HepG2 (cell line): ENCODE data around the gene PLEKHG4B. TPM values are rescaled to one million over a fixed set of nuclear protein-coding genes. Genes with fewer than 3 reads are reported as not detected.

Experiments
- ATAC-seq: fragments of 200-7000 bp; cut with Tn5 transposase; 3 replicates; pipeline ENCODE4 v1.9.1; 2020; ENCODE audit warnings: mild to moderate bottlenecking, moderate library complexity
- BruUV-seq: library from RNA; stranded (reverse); fragments of 400-500 nt; replicated peaks from 2 replicates; lab custom pipeline; 2021; lab: Mats Ljungman, UMichigan
- CTCF ChIA-PET: fragments of 300-600 bp; formaldehyde crosslinking; extraction: SDS; loops from one replicate; lab custom pipeline; 2021; ENCODE audit warnings: low total read pairs, inconsistent platforms, low intra/inter-chr PET ratio; lab: Yijun Ruan, JAX
- POLR2A ChIA-PET: fragments of 350-600 bp; sonication (Branson Sonifier 250); formaldehyde crosslinking; loops from one replicate; lab custom pipeline; 2020; ENCODE audit warnings: antibody characterized with exemption, inconsistent platforms; lab: Yijun Ruan, JAX
- DNase-seq: peaks from one replicate; pipeline ENCODE4 v3.0.0-alpha.2; 2015; ENCODE audit warnings: low spot score
- FAIRE-seq: peaks from 3 replicates; lab custom pipeline; 2011; peaks lifted over from hg19 to GRCh38; lab: Jason Lieb, UNC
- H2AFZ ChIP-seq: one replicate; pipeline ENCODE4 v1.6.1; 2011; ENCODE audit warnings: low read length, inconsistent platforms
- H3K27ac ChIP-seq: fragments of 300-600 bp; 3 replicates; pipeline ENCODE4 v1.8.0; 2011; ENCODE audit warnings: mixed run types, mild to moderate bottlenecking, mixed read lengths, low read length, inconsistent platforms; ENCODE audit not compliant: insufficient read depth; ENCODE audit errors: extremely low read length
- H3K27me3 ChIP-seq, 2 experiments: fragments of 200-600 bp in 1 of 2; 2 replicates in 1 of 2; 3 replicates in 1 of 2; pipeline versions ENCODE4 v1.6.0 to v1.8.0; 2011; ENCODE audit warnings: low read length in 2 of 2, mild to moderate bottlenecking in 2 of 2, moderate library complexity in 2 of 2, inconsistent platforms in 1 of 2; ENCODE audit not compliant: insufficient read depth in 2 of 2, control insufficient read depth in 1 of 2
- H3K36me3 ChIP-seq, 2 experiments: fragments of 200-600 bp in 1 of 2; replicated peaks in 1 of 2; 2 replicates in 1 of 2; 3 replicates in 1 of 2; pipeline versions ENCODE4 v1.5.1 to v1.8.0; 2011; ENCODE audit warnings: low read length in 2 of 2, inconsistent platforms in 1 of 2; ENCODE audit not compliant: insufficient read depth in 2 of 2, control insufficient read depth in 1 of 2
- H3K4me1 ChIP-seq: 2 replicates; pipeline ENCODE4 v1.5.1; 2012; ENCODE audit warnings: low read length, inconsistent platforms; ENCODE audit not compliant: insufficient read depth
- H3K4me2 ChIP-seq: 2 replicates; pipeline ENCODE4 v1.6.0; 2011; ENCODE audit warnings: low read depth, low read length, inconsistent platforms
- H3K4me3 ChIP-seq, 3 experiments: fragments of 200-600 bp in 1 of 3; sonication (generic), shearing (Covaris generic) in 1 of 3; replicated peaks in 1 of 3; 2 replicates each; pipeline ENCODE4 v1.5.1; 2011 to 2016; ENCODE audit warnings: low read length in 3 of 3, inconsistent platforms in 2 of 3, low read depth in 2 of 3, mild to moderate bottlenecking in 2 of 3, control low read depth in 1 of 3, mixed read lengths in 1 of 3; ENCODE audit not compliant: insufficient read depth in 1 of 3
- H3K79me2 ChIP-seq: one replicate; pipeline ENCODE4 v1.6.1; 2011; ENCODE audit warnings: low read length, inconsistent platforms; ENCODE audit not compliant: insufficient read depth
- H3K9ac ChIP-seq: 2 replicates; pipeline ENCODE4 v1.6.0; 2011; ENCODE audit warnings: mild to moderate bottlenecking, low read depth, low read length, inconsistent platforms; ENCODE audit not compliant: insufficient read depth
- H3K9me3 ChIP-seq: 2 replicates; pipeline ENCODE4 v1.5.1; 2012; ENCODE audit warnings: mild to moderate bottlenecking, low read length
- H4K20me1 ChIP-seq: 2 replicates; pipeline ENCODE4 v1.6.0; 2011; ENCODE audit warnings: inconsistent platforms, mild to moderate bottlenecking, low read length, moderate library complexity; ENCODE audit not compliant: insufficient read depth
- CC2D1A ChIP-seq: sonication (generic); formaldehyde crosslinking; IDR thresholded peaks from 2 replicates; pipeline ENCODE4 v1.8.1; 2023; ENCODE audit warnings: mild to moderate bottlenecking, missing genetic modification reagents
- HOXA3 ChIP-seq: sonication (generic); formaldehyde crosslinking; IDR thresholded peaks from 2 replicates; pipeline ENCODE4 v1.5.0; 2020; ENCODE audit warnings: missing genetic modification reagents
- MAF1 ChIP-seq: sonication (generic); formaldehyde crosslinking; IDR thresholded peaks from 2 replicates; pipeline ENCODE4 v1.5.0; 2020; ENCODE audit warnings: missing genetic modification reagents, borderline replicate concordance
- MBNL3 ChIP-seq: fragments of 250-450 bp; sonication (Bioruptor Pico); conservative IDR thresholded peaks from 2 replicates; pipeline ENCODE4 v1.8.0; 2022; ENCODE audit warnings: mild to moderate bottlenecking, inconsistent platforms
- RNF2 ChIP-seq: fragments of 450-650 bp; conservative IDR thresholded peaks from 2 replicates; pipeline ENCODE4 v1.6.1; 2016; ENCODE audit warnings: low read depth
- SALL2 ChIP-seq: sonication (generic); formaldehyde crosslinking; IDR thresholded peaks from 2 replicates; pipeline ENCODE4 v1.8.1; 2023; ENCODE audit warnings: mild to moderate bottlenecking, missing genetic modification reagents, inconsistent platforms
- SP4 ChIP-seq: sonication (generic); formaldehyde crosslinking; IDR thresholded peaks from 2 replicates; pipeline ENCODE4 v1.8.1; 2023; ENCODE audit warnings: mild to moderate bottlenecking, missing genetic modification reagents
- ZMAT3 ChIP-seq: sonication (generic); formaldehyde crosslinking; conservative IDR thresholded peaks from 2 replicates; pipeline ENCODE4 v1.7.0; 2021; ENCODE audit warnings: missing genetic modification reagents
- ZNF468 ChIP-seq: sonication (generic); formaldehyde crosslinking; IDR thresholded peaks from 2 replicates; pipeline ENCODE4 v1.8.0; 2022; ENCODE audit warnings: mild to moderate bottlenecking, moderate library complexity, missing genetic modification reagents
- WGBS: methylation state at CpG from one replicate; pipeline ENCODE4 v1.1.6; 2017; ENCODE audit warnings: low lambda C conversion rate; 5-methylcytosine and 5-hydroxymethylcytosine counted together
- in situ Hi-C: cut with HindIII; loops from 2 replicates; pipeline ENCODE4 v1.10.0; 2017; ENCODE audit warnings: low pct_unique_long_range_greater_than_20kb; ENCODE audit not compliant: extremely low pct_ligation_motif_present
- intact Hi-C: fragments of 100-400 bp; cut with micrococcal nuclease; formaldehyde crosslinking; loops from one replicate; pipeline ENCODE4 v1.10.0; 2022; ENCODE audit not compliant: unreplicated experiment
- polyA plus RNA-seq, 8 experiments: library from polyadenylated mRNA; depleted of rRNA in 3 of 8; stranded (reverse) in 7 of 8; unstranded in 1 of 8; fragments of >200 nt; fragmentation: Illumina TruSeq in 4 of 8; extraction: Trizol in 4 of 8; gene quantifications; 2 replicates each; pipeline versions ENCODE4 v1.2.1 to v1.2.3, GENCODE V29; 2011 to 2016; ENCODE audit warnings: low read depth in 4 of 8, missing spikeins in 1 of 8, mixed read lengths in 1 of 8; ENCODE audit not compliant: insufficient read depth in 1 of 8
- total RNA-seq, 5 experiments: library from RNA; depleted of rRNA; stranded (reverse); fragments of >200 nt; fragmentation: Illumina TruSeq; extraction: Trizol; gene quantifications; 2 replicates each; pipeline ENCODE4 v1.2.3, GENCODE V29; 2016; ENCODE audit warnings: low read depth in 1 of 5
- TF ChIP-seq, protein P1 (sequence below): IDR thresholded peaks from 2 replicates; pipeline ENCODE4 v1.6.1; 2012; ENCODE audit warnings: inconsistent platforms
- TF ChIP-seq, protein P2 (sequence below): IDR thresholded peaks from 2 replicates; pipeline ENCODE4 v1.6.1; 2018; ENCODE audit warnings: missing genetic modification reagents, mild to moderate bottlenecking, missing compliant biosample characterization
- TF ChIP-seq, protein P3 (sequence below): sonication (generic); formaldehyde crosslinking; IDR thresholded peaks from 2 replicates; pipeline ENCODE4 v1.8.1; 2023; ENCODE audit warnings: missing genetic modification reagents, mild to moderate bottlenecking, borderline replicate concordance
- TF ChIP-seq, protein P4 (sequence below): sonication (generic); formaldehyde crosslinking; IDR thresholded peaks from 2 replicates; pipeline ENCODE4 v1.5.1; 2020; ENCODE audit warnings: mild to moderate bottlenecking, missing genetic modification reagents, borderline replicate concordance

PLEKHG4B gene
- total and polyA plus RNA-seq, 2 of the 13 experiments (the other 11 are each of a cell fraction or from before 2014, with no cell fraction given): 0.09 TPM; not detected in 1

DNA sequence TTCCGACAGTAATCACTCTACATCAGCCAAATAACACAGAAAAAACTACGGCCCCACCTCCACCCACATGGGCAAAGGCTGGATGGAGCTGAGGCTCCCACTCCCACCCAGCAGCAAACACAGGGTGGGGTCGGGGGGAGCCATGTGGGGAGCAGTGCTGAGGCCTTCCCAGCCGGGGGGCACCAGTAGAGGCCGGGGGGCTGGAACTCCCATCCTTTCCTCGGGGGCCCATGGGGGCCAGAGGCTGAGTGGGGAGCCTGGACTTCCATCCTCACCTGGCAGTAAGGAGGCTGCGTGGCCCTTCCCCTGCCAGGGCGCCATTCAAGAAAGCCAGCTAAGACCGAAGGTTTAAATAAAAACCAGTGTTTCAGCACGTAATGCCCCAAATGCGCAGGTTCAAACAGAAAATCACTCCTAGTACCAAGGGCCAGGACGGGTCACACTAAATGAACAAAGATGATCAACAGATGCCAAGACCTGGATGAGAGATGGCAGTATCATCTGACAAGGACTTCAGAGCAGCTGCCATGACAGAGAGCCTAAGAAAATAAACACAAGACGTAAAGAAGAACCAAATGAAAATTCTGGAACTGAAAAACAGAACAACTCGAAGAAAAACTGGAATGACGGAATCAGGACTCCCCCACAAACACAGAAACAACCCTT, 116.6 kb downstream of the PLEKHG4B start:
- H2AFZ ChIP-seq: no peak overlapping the region
- DNase-seq (no peak), FAIRE-seq (no peak), ATAC-seq (no peak)
- no peaks in the 10 kb centered on the region for H3K4me1 ChIP-seq
- no peak overlapping the region for H3K4me2 ChIP-seq
- no peaks in the 10 kb centered on the region for H3K27me3 ChIP-seq
- no peaks in the 10 kb centered on the region for H3K9me3 ChIP-seq
- H4K20me1 ChIP-seq: peaks cover 18% of the 10 kb centered on the region; the same call in 1 of the 2 replicates
- no peak overlapping the region for H3K27ac ChIP-seq
- BruUV-seq: no TSS peak
- peaks cover 15 to 38% of the 10 kb centered on the region in 2 experiments; a peak in 4 of 5 replicates for H3K36me3 ChIP-seq
- ChIA-PET POLR2A (no interaction called here), CTCF (no interaction called here)
- intact Hi-C loops: no loop called here
- in situ Hi-C loops: no loop called here
- H3K9ac ChIP-seq: no peak overlapping the region
- WGBS: 95% methylated on average over 15 of the region's 15 CpGs
- no peak overlapping the region for H3K4me3 ChIP-seq
- peaks cover 29% of the 10 kb centered on the region for H3K79me2 ChIP-seq
- TF ChIP-seq RNF2 (no peak), HOXA3 (no peak), ZMAT3 (CRISPR knock-in tag) (no peak), CC2D1A (CRISPR knock-in tag) (no peak), ZNF468 (CRISPR knock-in tag) (no peak), MBNL3 (CRISPR knock-in tag) (no peak), SP4 (CRISPR knock-in tag) (no peak), SALL2 (CRISPR knock-in tag) (no peak), MAF1 (CRISPR knock-in tag) (no peak)
- TF ChIP-seq, protein P1, sequence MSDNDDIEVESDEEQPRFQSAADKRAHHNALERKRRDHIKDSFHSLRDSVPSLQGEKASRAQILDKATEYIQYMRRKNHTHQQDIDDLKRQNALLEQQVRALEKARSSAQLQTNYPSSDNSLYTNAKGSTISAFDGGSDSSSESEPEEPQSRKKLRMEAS: no peak
- TF ChIP-seq, protein P2, sequence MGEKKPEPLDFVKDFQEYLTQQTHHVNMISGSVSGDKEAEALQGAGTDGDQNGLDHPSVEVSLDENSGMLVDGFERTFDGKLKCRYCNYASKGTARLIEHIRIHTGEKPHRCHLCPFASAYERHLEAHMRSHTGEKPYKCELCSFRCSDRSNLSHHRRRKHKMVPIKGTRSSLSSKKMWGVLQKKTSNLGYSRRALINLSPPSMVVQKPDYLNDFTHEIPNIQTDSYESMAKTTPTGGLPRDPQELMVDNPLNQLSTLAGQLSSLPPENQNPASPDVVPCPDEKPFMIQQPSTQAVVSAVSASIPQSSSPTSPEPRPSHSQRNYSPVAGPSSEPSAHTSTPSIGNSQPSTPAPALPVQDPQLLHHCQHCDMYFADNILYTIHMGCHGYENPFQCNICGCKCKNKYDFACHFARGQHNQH (CRISPR knock-in tag): no peak
- TF ChIP-seq, protein P3, sequence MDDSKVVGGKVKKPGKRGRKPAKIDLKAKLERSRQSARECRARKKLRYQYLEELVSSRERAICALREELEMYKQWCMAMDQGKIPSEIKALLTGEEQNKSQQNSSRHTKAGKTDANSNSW (CRISPR knock-in tag): no peak
- TF ChIP-seq, protein P4, sequence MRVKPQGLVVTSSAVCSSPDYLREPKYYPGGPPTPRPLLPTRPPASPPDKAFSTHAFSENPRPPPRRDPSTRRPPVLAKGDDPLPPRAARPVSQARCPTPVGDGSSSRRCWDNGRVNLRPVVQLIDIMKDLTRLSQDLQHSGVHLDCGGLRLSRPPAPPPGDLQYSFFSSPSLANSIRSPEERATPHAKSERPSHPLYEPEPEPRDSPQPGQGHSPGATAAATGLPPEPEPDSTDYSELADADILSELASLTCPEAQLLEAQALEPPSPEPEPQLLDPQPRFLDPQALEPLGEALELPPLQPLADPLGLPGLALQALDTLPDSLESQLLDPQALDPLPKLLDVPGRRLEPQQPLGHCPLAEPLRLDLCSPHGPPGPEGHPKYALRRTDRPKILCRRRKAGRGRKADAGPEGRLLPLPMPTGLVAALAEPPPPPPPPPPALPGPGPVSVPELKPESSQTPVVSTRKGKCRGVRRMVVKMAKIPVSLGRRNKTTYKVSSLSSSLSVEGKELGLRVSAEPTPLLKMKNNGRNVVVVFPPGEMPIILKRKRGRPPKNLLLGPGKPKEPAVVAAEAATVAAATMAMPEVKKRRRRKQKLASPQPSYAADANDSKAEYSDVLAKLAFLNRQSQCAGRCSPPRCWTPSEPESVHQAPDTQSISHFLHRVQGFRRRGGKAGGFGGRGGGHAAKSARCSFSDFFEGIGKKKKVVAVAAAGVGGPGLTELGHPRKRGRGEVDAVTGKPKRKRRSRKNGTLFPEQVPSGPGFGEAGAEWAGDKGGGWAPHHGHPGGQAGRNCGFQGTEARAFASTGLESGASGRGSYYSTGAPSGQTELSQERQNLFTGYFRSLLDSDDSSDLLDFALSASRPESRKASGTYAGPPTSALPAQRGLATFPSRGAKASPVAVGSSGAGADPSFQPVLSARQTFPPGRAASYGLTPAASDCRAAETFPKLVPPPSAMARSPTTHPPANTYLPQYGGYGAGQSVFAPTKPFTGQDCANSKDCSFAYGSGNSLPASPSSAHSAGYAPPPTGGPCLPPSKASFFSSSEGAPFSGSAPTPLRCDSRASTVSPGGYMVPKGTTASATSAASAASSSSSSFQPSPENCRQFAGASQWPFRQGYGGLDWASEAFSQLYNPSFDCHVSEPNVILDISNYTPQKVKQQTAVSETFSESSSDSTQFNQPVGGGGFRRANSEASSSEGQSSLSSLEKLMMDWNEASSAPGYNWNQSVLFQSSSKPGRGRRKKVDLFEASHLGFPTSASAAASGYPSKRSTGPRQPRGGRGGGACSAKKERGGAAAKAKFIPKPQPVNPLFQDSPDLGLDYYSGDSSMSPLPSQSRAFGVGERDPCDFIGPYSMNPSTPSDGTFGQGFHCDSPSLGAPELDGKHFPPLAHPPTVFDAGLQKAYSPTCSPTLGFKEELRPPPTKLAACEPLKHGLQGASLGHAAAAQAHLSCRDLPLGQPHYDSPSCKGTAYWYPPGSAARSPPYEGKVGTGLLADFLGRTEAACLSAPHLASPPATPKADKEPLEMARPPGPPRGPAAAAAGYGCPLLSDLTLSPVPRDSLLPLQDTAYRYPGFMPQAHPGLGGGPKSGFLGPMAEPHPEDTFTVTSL (CRISPR knock-in tag): no peak
